Activated naive CD8-positive, alpha-beta T cell treated with anti-CD3 and anti-CD28 coated beads, Interleukin-2, amount 10 ng/mL, durations not matched to agents 7 days and 5 days (primary cell): ENCODE results near the gene MTHFD1L. TPM values are rescaled to one million over a fixed set of nuclear protein-coding genes. Genes with fewer than 3 reads are reported as not detected.
"Not testable (repeated sequence)": the region's sequence is repeated elsewhere in the genome, so short reads cannot be mapped to it uniquely, and the experiment has no call there.

ENCODE experiments used
- ATAC-seq: fragments of 150-1000 bp; cut with Tn5 transposase; one replicate; pipeline ENCODE4 v1.10.0; 2021; ENCODE audit warnings: low read depth, moderate library complexity
- POLR2A ChIA-PET: fragments of 350-600 bp; sonication (Branson Sonifier 250); formaldehyde crosslinking; loops from one replicate; lab custom pipeline; 2021; ENCODE audit warnings: antibody characterized with exemption; lab: Charles Lee
- DNase-seq: peaks from one replicate; pipeline ENCODE4 v3.0.0; 2021
- H3K27ac Mint-ChIP-seq: one replicate; pipeline ENCODE4 v1.8.0; 2022; ENCODE audit warnings: mild to moderate bottlenecking, mixed read lengths
- H3K27me3 Mint-ChIP-seq: one replicate; pipeline ENCODE4 v1.8.0; 2022; ENCODE audit warnings: mild to moderate bottlenecking, moderate library complexity, mixed read lengths
- H3K36me3 Mint-ChIP-seq: one replicate; pipeline ENCODE4 v1.8.0; 2021; ENCODE audit warnings: mild to moderate bottlenecking, mixed read lengths
- H3K4me1 Mint-ChIP-seq: one replicate; pipeline ENCODE4 v1.8.0; 2021; ENCODE audit warnings: mixed read lengths
- H3K4me3 Mint-ChIP-seq: one replicate; pipeline ENCODE4 v1.8.0; 2022; ENCODE audit warnings: mild to moderate bottlenecking, moderate library complexity, mixed read lengths
- H3K9me3 Mint-ChIP-seq: one replicate; pipeline ENCODE4 v1.8.0; 2021; ENCODE audit warnings: mixed read lengths
- total RNA-seq, 2 experiments: library from RNA; stranded (reverse); gene quantifications; one replicate each; pipeline ENCODE4 v1.2.3, GENCODE V29; 2021

MTHFD1L gene
- total RNA-seq, 2 experiments from 2014 or later = 33.9 to 35.2 TPM

- peaks cover 28% of the 10 kb centered on the region for H3K36me3 Mint-ChIP-seq
- no peak overlapping the region for H3K27ac Mint-ChIP-seq
- no peak for ATAC-seq
- DNase-seq = no peak
- no peak overlapping the region for H3K4me3 Mint-ChIP-seq
- no peaks in the 10 kb centered on the region for H3K9me3 Mint-ChIP-seq
- no peaks in the 10 kb centered on the region for H3K27me3 Mint-ChIP-seq
- POLR2A ChIA-PET = no interaction called here
- H3K4me1 Mint-ChIP-seq = no peaks in the 10 kb centered on the region
Measured at GRCh38 chr6:151075930-151076555, 210.5 kb downstream of the MTHFD1L start.

DNA sequence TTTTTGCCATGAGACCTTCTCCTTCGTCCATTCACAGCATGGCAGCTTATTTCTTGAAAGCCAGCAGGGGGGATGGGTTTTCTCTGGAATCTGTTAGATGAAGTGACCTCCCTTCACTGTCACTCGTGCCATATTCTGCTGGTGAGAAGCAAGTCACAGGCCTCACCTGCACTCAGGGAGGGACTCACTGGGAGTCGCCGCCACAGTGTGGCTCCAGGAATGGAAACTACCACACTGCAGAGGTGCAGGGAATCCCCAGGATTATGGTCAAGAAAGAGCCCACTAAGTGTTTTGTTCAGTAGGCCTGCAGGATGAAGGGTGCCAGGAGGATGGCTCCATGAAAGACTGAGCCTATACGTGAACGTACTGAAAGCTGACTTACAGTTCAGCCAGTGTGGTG, 213.2 kb downstream of the MTHFD1L start:
- Mint-ChIP-seq H3K27ac (no peak overlapping the region), H3K9me3 (no peaks in the 10 kb centered on the region), H3K27me3 (no peaks in the 10 kb centered on the region), H3K4me3 (no peak overlapping the region), H3K36me3 (peaks cover 20% of the 10 kb centered on the region), H3K4me1 (no peaks in the 10 kb centered on the region)
- ATAC-seq (no peak), DNase-seq (no peak)
- POLR2A ChIA-PET = no interaction called here

GRCh38 chr6:151081656-151082055, 216.2 kb downstream of the MTHFD1L start:
- no peak for ATAC-seq
- POLR2A ChIA-PET = no interaction called here

GRCh38 chr6:151082079-151082478, 216.6 kb downstream of the MTHFD1L start:
- H3K27me3 Mint-ChIP-seq = no peaks in the 10 kb centered on the region
- POLR2A ChIA-PET = no interaction called here
- H3K9me3 Mint-ChIP-seq = no peaks in the 10 kb centered on the region
- no peaks in the 10 kb centered on the region for H3K4me1 Mint-ChIP-seq
- peaks cover 12% of the 10 kb centered on the region for H3K36me3 Mint-ChIP-seq
- DNase-seq = no peak
- H3K4me3 Mint-ChIP-seq = no peak overlapping the region
- no peak for ATAC-seq
- no peak overlapping the region for H3K27ac Mint-ChIP-seq

More at GRCh38 chr6:151081656-151082055, 216.2 kb downstream of the MTHFD1L start:
- Mint-ChIP-seq H3K9me3 (no peaks in the 10 kb centered on the region), H3K27ac (no peak overlapping the region), H3K27me3 (no peaks in the 10 kb centered on the region), H3K36me3 (peaks cover 13% of the 10 kb centered on the region), H3K4me1 (no peaks in the 10 kb centered on the region), H3K4me3 (no peak overlapping the region)
- no peak for DNase-seq

DNA sequence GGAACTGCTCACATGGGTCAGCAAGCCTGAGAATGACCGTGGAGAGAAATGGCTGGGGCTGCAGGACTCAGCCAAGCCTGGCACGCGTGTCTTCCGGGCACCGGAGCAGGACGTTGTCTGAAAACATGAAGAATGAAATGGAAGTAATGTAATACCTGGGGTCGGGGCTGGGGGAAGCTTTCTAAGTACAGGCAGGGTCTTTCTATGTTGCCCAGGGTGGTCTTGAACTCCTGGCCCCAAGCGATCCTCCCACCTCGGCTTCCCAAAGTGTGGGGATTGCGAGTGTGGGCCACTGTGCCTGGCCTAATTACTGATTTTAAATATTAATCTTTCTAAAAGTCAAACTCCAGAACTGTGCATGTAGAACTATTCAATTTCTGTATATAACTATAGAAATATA, 218.8 kb downstream of the MTHFD1L start:
- Mint-ChIP-seq H3K4me1 (no peaks in the 10 kb centered on the region), H3K4me3 (no peak overlapping the region), H3K9me3 (no peaks in the 10 kb centered on the region), H3K27ac (no peak overlapping the region), H3K27me3 (no peaks in the 10 kb centered on the region), H3K36me3 (peaks cover 7% of the 10 kb centered on the region)
- no peak for DNase-seq
- no peak for ATAC-seq
- POLR2A ChIA-PET = no interaction called here

- DNase-seq, H3K4me3 Mint-ChIP-seq, H3K9me3 Mint-ChIP-seq, POLR2A ChIA-PET, H3K27me3 Mint-ChIP-seq, H3K4me1 Mint-ChIP-seq, H3K27ac Mint-ChIP-seq, H3K36me3 Mint-ChIP-seq, ATAC-seq: not testable (repeated sequence)
Measured at GRCh38 chr6:151087055-151087454, 221.6 kb downstream of the MTHFD1L start.

GRCh38 chr6:151087861-151088598, 222.5 kb downstream of the MTHFD1L start:
- no peaks in the 10 kb centered on the region for H3K9me3 Mint-ChIP-seq
- no peak overlapping the region for H3K4me3 Mint-ChIP-seq
- no peaks in the 10 kb centered on the region for H3K4me1 Mint-ChIP-seq
- no peak for DNase-seq
- H3K27ac Mint-ChIP-seq = no peak overlapping the region
- ATAC-seq = no peak
- POLR2A ChIA-PET = no interaction called here
- no peaks in the 10 kb centered on the region for H3K27me3 Mint-ChIP-seq
- peaks cover 14% of the 10 kb centered on the region for H3K36me3 Mint-ChIP-seq

- no peak for ATAC-seq
- peaks cover 19% of the 10 kb centered on the region for H3K36me3 Mint-ChIP-seq
- POLR2A ChIA-PET = no interaction called here
- no peaks in the 10 kb centered on the region for H3K9me3 Mint-ChIP-seq
- H3K27ac Mint-ChIP-seq = no peak overlapping the region
- no peaks in the 10 kb centered on the region for H3K27me3 Mint-ChIP-seq
- no peaks in the 10 kb centered on the region for H3K4me1 Mint-ChIP-seq
- no peak for DNase-seq
- no peak overlapping the region for H3K4me3 Mint-ChIP-seq
Measured at GRCh38 chr6:151088599-151088935, 223.1 kb downstream of the MTHFD1L start.

GRCh38 chr6:151088963-151089362, 223.5 kb downstream of the MTHFD1L start:
- DNase-seq = no peak
- Mint-ChIP-seq H3K9me3 (no peaks in the 10 kb centered on the region), H3K4me3 (no peak overlapping the region), H3K27ac (no peak overlapping the region), H3K36me3 (peaks cover 23% of the 10 kb centered on the region), H3K27me3 (no peaks in the 10 kb centered on the region), H3K4me1 (peaks cover 1% of the 10 kb centered on the region)
- POLR2A ChIA-PET = no interaction called here
- no peak for ATAC-seq

- no peaks in the 10 kb centered on the region for H3K9me3 Mint-ChIP-seq
- H3K36me3 Mint-ChIP-seq = peaks cover 27% of the 10 kb centered on the region
- DNase-seq (no peak), ATAC-seq (no peak)
- POLR2A ChIA-PET = no interaction called here
- H3K27ac Mint-ChIP-seq = no peak overlapping the region
- H3K4me3 Mint-ChIP-seq = no peak overlapping the region
- no peaks in the 10 kb centered on the region for H3K27me3 Mint-ChIP-seq
- H3K4me1 Mint-ChIP-seq = peaks cover 1% of the 10 kb centered on the region
Measured at GRCh38 chr6:151089978-151090377, 224.5 kb downstream of the MTHFD1L start.

DNA sequence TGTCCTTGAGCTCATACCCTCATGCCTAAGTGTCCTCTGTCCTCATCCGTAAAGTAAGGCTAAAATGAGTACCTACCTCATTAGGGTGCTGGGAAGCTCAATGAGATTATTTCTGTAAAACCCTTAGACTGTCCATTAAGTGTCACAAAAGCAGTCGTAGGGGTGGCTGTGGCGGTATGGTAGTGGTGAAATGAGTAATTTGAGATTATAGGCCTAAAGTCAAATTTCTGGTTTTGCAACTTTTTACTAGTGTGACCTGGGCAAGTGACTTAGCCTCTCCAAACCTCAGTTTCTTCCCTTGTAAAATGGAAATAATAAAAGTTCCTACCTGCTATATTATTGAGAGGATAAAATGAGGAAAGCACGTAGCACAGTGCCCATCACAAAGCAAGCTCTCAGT, 226.1 kb downstream of the MTHFD1L start:
- H3K4me3 Mint-ChIP-seq = no peak overlapping the region
- POLR2A ChIA-PET = no interaction called here
- H3K4me1 Mint-ChIP-seq = peaks cover 1% of the 10 kb centered on the region
- H3K27me3 Mint-ChIP-seq = no peaks in the 10 kb centered on the region
- H3K36me3 Mint-ChIP-seq = peaks cover 39% of the 10 kb centered on the region
- no peak overlapping the region for H3K27ac Mint-ChIP-seq
- ATAC-seq (no peak), DNase-seq (no peak)
- H3K9me3 Mint-ChIP-seq = no peaks in the 10 kb centered on the region

DNA sequence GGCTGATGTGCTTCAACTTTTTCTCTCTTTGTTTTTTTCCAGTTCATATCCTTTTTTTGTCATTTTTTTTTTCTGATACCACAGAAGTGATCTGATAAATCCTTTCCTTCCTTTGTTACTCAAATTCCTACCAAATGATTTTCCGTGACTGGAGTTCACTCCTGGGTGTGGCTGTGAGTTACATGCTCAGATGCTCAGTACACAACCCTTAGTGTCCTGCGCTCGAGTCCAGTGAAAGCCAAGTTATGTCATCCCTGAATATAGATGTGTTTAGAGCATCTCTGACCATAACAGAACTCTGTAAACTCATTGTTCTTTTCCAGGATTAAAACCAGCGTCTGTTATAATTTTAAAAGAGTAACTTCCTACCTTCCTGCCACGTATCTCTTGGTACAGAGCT, 227.1 kb downstream of the MTHFD1L start:
- peaks cover 48% of the 10 kb centered on the region for H3K36me3 Mint-ChIP-seq
- DNase-seq (no peak), ATAC-seq (no peak)
- no peak overlapping the region for H3K27ac Mint-ChIP-seq
- peaks cover 2% of the 10 kb centered on the region for H3K9me3 Mint-ChIP-seq
- H3K27me3 Mint-ChIP-seq = no peaks in the 10 kb centered on the region
- no peak overlapping the region for H3K4me3 Mint-ChIP-seq
- peaks cover 5% of the 10 kb centered on the region for H3K4me1 Mint-ChIP-seq
- POLR2A ChIA-PET = no interaction called here

DNA sequence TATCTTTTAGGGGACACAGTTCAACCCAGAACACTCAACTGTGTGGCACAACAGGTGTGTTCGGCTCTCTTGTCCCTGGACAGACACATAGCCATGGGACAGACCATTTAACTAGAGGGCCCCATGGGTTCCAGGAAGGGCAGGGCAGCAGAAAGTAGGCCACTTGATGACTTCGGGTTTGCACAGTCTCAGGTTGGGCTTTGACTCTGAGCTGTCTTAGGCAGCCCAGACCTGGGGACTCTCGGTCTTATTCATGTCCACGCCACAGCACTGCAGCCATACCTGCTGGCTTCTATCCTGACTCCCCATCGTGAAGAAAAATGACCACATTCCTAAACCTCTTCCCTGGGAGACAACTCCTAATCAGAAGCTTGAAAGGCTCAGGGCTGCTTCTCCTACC, 228.2 kb downstream of the MTHFD1L start:
- DNase-seq = no peak
- Mint-ChIP-seq H3K36me3 (peaks cover 48% of the 10 kb centered on the region), H3K9me3 (peaks cover 2% of the 10 kb centered on the region), H3K4me3 (no peak overlapping the region), H3K27me3 (no peaks in the 10 kb centered on the region), H3K4me1 (peaks cover 5% of the 10 kb centered on the region), H3K27ac (no peak overlapping the region)
- POLR2A ChIA-PET = no interaction called here
- ATAC-seq = no peak

DNA sequence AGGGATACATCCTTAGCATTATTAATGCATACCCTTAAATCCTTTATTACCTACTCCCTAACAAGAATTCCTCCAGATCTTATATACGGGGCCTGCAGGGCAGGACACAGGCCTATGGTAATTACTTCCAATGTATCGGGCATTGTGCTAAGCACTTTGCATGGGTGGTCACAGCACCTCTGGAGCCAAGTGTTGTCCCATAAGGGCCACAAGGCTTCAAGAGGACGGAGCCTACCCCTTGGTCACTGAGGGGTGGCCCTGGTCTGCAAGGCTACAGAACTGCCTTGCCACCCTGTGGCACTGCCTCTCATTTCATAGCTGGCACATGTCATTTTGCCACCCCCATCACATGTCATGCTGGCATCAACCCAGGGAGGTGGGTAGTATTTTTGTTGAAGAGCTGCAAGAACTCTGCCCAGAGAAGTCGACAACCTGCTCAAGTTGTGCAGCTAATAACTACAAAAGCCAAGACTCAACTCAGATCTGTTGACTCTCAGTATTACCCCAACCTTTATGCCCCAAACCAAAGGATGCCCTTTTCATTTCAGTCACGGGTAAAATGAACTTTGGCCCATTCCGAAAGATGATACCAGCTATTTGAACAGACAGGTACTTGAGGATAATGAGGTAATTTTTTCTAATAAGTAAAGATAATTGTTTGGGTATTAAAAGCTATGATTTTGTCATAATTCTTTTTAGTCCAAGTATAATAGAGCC, 230.2 kb downstream of the MTHFD1L start:
- POLR2A ChIA-PET = no interaction called here
- Mint-ChIP-seq H3K4me1 (peaks cover 5% of the 10 kb centered on the region), H3K4me3 (no peak overlapping the region), H3K27me3 (no peaks in the 10 kb centered on the region), H3K9me3 (peaks cover 2% of the 10 kb centered on the region), H3K36me3 (peaks cover 53% of the 10 kb centered on the region), H3K27ac (no peak overlapping the region)
- DNase-seq (no peak), ATAC-seq (no peak)
